GM23248 (cell line): ENCODE data around the gene PLEKHA4. TPM values are rescaled to one million over a fixed set of nuclear protein-coding genes. Genes with fewer than 3 reads are reported as not detected.
"Not testable (repeated sequence)": the region's sequence is repeated elsewhere in the genome, so short reads cannot be mapped to it uniquely, and the experiment has no call there.

ENCODE experiments used
- DNase-seq: peaks from one replicate; pipeline ENCODE4 v3.0.0-alpha.2; 2015
- H2AFZ ChIP-seq: fragments of 200-600 bp; sonication (generic); 2 replicates; pipeline ENCODE4 v1.6.1; 2016; ENCODE audit warnings: antibody characterized with exemption
- H3F3A ChIP-seq: fragments of 200-600 bp; sonication (generic); 2 replicates; pipeline ENCODE4 v1.6.1; 2016; ENCODE audit warnings: mild to moderate bottlenecking, antibody characterized with exemption, mixed run types; ENCODE audit not compliant: insufficient read depth
- H3K27ac ChIP-seq: fragments of 200-600 bp; sonication (generic); 2 replicates; pipeline ENCODE4 v1.5.1; 2016; ENCODE audit warnings: mild to moderate bottlenecking
- H3K27me3 ChIP-seq: fragments of 200-600 bp; sonication (generic); replicated peaks from 2 replicates; pipeline ENCODE4 v1.6.1; 2016; ENCODE audit warnings: mild to moderate bottlenecking; ENCODE audit not compliant: insufficient read depth
- H3K36me3 ChIP-seq: fragments of 200-600 bp; sonication (generic); 2 replicates; pipeline ENCODE4 v1.6.1; 2016; ENCODE audit warnings: low read depth, mild to moderate bottlenecking
- H3K4me1 ChIP-seq: fragments of 200-600 bp; sonication (generic); 2 replicates; pipeline ENCODE4 v1.6.1; 2016; ENCODE audit warnings: mild to moderate bottlenecking; ENCODE audit not compliant: insufficient read depth
- H3K4me2 ChIP-seq: fragments of 200-600 bp; sonication (generic); one replicate; pipeline ENCODE4 v1.6.1; 2016; ENCODE audit warnings: mild to moderate bottlenecking; ENCODE audit not compliant: unreplicated experiment
- H3K4me3 ChIP-seq: fragments of 200-600 bp; sonication (generic); 2 replicates; pipeline ENCODE4 v1.5.1; 2016; ENCODE audit warnings: mild to moderate bottlenecking
- H3K79me2 ChIP-seq: fragments of 200-600 bp; sonication (generic); 2 replicates; pipeline ENCODE4 v1.6.1; 2016; ENCODE audit warnings: mild to moderate bottlenecking; ENCODE audit not compliant: insufficient read depth
- H3K9ac ChIP-seq: fragments of 200-600 bp; sonication (generic); 2 replicates; pipeline ENCODE4 v1.6.1; 2016; ENCODE audit warnings: mild to moderate bottlenecking
- H3K9me2 ChIP-seq: fragments of 200-600 bp; sonication (generic); 2 replicates; pipeline ENCODE4 v1.6.1; 2016; ENCODE audit warnings: mixed run types, mild to moderate bottlenecking, moderate library complexity; ENCODE audit not compliant: insufficient read depth
- H3K9me3 ChIP-seq: fragments of 200-600 bp; sonication (generic); one replicate; pipeline ENCODE4 v1.6.1; 2017; ENCODE audit warnings: low read depth
- H4K20me1 ChIP-seq: fragments of 200-600 bp; sonication (generic); 2 replicates; pipeline ENCODE4 v1.6.0; 2016; ENCODE audit not compliant: insufficient read depth
- EZH2 ChIP-seq: fragments of 200-600 bp; sonication (generic); IDR thresholded peaks from 2 replicates; pipeline ENCODE4 v1.6.1; 2018; ENCODE audit warnings: antibody characterized with exemption, mild to moderate bottlenecking; ENCODE audit not compliant: insufficient read depth, poor library complexity, severe bottlenecking
- EZH2phosphoT487 ChIP-seq: fragments of 200-600 bp; sonication (generic); IDR thresholded peaks from 2 replicates; pipeline ENCODE4 v1.6.1; 2018; ENCODE audit warnings: antibody characterized with exemption, moderate library complexity, mild to moderate bottlenecking, low read depth; ENCODE audit not compliant: insufficient read depth
- WGBS, 2 experiments: methylation state at CpG; one replicate each; pipeline ENCODE4 v1.1.6; 2015 to 2017; ENCODE audit warnings: low lambda C conversion rate in 2 of 2, low coverage in 1 of 2; ENCODE audit errors: missing lambda C conversion rate in 2 of 2; 5-methylcytosine and 5-hydroxymethylcytosine counted together
- in situ Hi-C: fragments of 300-500 bp; cut with MboI; formaldehyde crosslinking; loops from 2 replicates; pipeline ENCODE4 v1.15.0; 2020
- polyA plus RNA-seq: library from polyadenylated mRNA; unstranded; fragments of >200 nt; fragmentation: Nextera tagmentation; extraction: Ambion mirVana; gene quantifications from 2 replicates; pipeline ENCODE4 v1.2.1, GENCODE V29; 2016
- total RNA-seq: library from RNA; depleted of rRNA; stranded (reverse); fragments of >200 nt; shearing (Covaris generic); gene quantifications from 2 replicates; pipeline ENCODE4 v1.2.3, GENCODE V29; 2014

Gene PLEKHA4
- total and polyA plus RNA-seq, 2 experiments from 2014 or later, result 12.3 to 19.4 TPM

- no peak overlapping the region for H3K4me3 ChIP-seq
- DNase-seq, result no peak
- in situ Hi-C loops, result no loop called here
- no peaks in the 10 kb centered on the region for H3K9me2 ChIP-seq
- H3K27me3 ChIP-seq, result no peaks in the 10 kb centered on the region
- H2AFZ ChIP-seq, result no peak overlapping the region
- WGBS, 2 experiments, result 88 to 92% methylated on average over 13 of the region's 13 CpGs
- H3K9ac ChIP-seq, result no peak overlapping the region
- peaks cover 14% of the 10 kb centered on the region for H3K4me1 ChIP-seq
- H3K9me3 ChIP-seq, result no peaks in the 10 kb centered on the region
- no peaks in the 10 kb centered on the region for H4K20me1 ChIP-seq
- H3K27ac ChIP-seq, result 0 out of 2 replicates have a peak overlapping the region, but pooled peaks have one; percentile 12
- H3K79me2 ChIP-seq, result peaks cover 36% of the 10 kb centered on the region
- peaks cover 31% of the 10 kb centered on the region for H3K36me3 ChIP-seq
- no peak overlapping the region for H3K4me2 ChIP-seq
- H3F3A ChIP-seq, result peaks cover 53% of the 10 kb centered on the region
- no peak for TF ChIP-seq EZH2
- no peak for TF ChIP-seq EZH2phosphoT487
These were observed 10.7 kb upstream of the PLEKHA4 start for GRCh38 chr19:48879025-48879637.

DNA sequence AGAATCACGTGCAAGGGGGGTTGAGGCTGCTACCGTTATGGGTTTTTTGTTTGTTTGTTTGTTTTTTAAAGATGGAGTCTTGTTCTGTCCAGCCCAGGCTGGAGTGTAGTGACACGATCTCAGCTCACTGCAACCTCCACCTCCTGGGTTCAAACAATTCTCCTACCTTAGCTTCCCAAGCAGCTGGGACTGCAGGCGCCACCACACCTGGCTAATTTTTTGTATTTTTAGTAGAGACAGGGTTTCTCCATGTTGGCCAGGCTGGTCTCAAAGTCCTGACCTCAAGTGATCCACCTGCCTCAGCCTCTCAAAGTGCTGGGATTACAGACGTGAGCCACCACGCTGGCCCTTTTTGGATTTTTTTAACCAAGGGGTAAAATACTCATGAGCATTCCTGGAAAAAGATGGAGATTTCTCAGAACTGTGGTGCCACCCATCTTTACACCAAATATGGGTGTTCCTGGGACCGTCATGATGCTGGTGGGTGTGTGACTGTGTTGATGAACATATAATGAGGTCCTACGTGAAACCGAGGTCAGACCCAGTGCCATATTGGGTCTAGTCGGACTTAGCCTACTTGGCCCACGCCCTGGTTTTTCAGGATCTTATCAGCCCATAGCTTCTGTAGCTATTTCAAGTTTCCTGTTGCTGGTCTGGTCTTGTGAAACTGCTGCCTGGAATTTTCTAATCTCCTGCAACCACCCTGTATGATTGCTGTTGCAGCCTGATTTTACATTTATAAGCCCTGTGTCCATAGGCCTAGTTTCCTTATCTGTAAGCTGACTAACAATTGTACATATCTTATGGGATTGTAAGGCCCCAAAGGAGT lies 10.0 kb upstream of the PLEKHA4 start:
- TF ChIP-seq EZH2, result no peak
- no peak for TF ChIP-seq EZH2phosphoT487
- H3K4me2 ChIP-seq, result no peak overlapping the region
- H3K4me3 ChIP-seq, result no peak overlapping the region
- no peaks in the 10 kb centered on the region for H3K27me3 ChIP-seq
- peaks cover 44% of the 10 kb centered on the region for H3K79me2 ChIP-seq
- peaks cover 60% of the 10 kb centered on the region for H3F3A ChIP-seq
- no peak overlapping the region for H2AFZ ChIP-seq
- DNase-seq, result peak; percentile 51
- H3K27ac ChIP-seq, result 0 out of 2 replicates have a peak overlapping the region, but pooled peaks have one; percentile 12
- peaks cover 14% of the 10 kb centered on the region for H3K4me1 ChIP-seq
- no peaks in the 10 kb centered on the region for H3K9me2 ChIP-seq
- H3K36me3 ChIP-seq, result peaks cover 38% of the 10 kb centered on the region
- in situ Hi-C loops, result no loop called here
- WGBS, 2 experiments, result 54 to 57% methylated on average over 11 of the region's 11 CpGs
- H3K9me3 ChIP-seq, result no peaks in the 10 kb centered on the region
- H3K9ac ChIP-seq, result no peak overlapping the region
- H4K20me1 ChIP-seq, result peaks cover 5% of the 10 kb centered on the region; the same call in 1 of the 2 replicates

DNA sequence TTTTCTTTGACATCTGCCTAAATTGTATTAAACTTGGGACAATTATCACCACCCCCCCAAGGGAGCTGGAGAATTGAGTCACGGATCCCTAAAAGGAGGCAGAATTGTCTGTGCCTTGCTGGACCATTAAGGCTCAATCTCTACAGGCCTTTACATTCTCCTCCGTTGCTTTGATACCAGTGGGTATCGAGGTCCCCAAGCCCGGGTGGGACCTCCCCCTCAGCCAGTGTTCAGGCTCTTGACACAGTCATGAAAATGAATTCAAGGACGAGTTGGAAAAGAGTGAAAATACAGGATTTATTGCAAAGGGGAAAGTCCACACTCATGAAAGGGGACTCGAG lies 9.4 kb upstream of the PLEKHA4 start:
- H3K9ac ChIP-seq, result no peak overlapping the region
- 0 out of 2 replicates have a peak overlapping the region, but pooled peaks have one; percentile 3 for H3K27ac ChIP-seq
- peaks cover 42% of the 10 kb centered on the region for H3K36me3 ChIP-seq
- H3K4me3 ChIP-seq, result no peak overlapping the region
- in situ Hi-C loops, result no loop called here
- peaks cover 63% of the 10 kb centered on the region for H3F3A ChIP-seq
- H3K9me2 ChIP-seq, result no peaks in the 10 kb centered on the region
- DNase-seq, result peak; percentile 30
- H3K4me2 ChIP-seq, result no peak overlapping the region
- no peak overlapping the region for H2AFZ ChIP-seq
- H3K4me1 ChIP-seq, result peaks cover 14% of the 10 kb centered on the region
- no peaks in the 10 kb centered on the region for H3K27me3 ChIP-seq
- H3K79me2 ChIP-seq, result peaks cover 49% of the 10 kb centered on the region
- H3K9me3 ChIP-seq, result no peaks in the 10 kb centered on the region
- WGBS, 2 experiments, result 77 to 78% methylated on average over 6 of the region's 6 CpGs
- H4K20me1 ChIP-seq, result peaks cover 5% of the 10 kb centered on the region; the same call in 1 of the 2 replicates
- no peak for TF ChIP-seq EZH2

- H3K9me3 ChIP-seq, H4K20me1 ChIP-seq, H3K27me3 ChIP-seq, H2AFZ ChIP-seq, in situ Hi-C loops, H3K9me2 ChIP-seq: not testable (repeated sequence)
- whole genome bisulfite sequencing, 2 experiments, result 67 to 68% methylated on average over 30 of the region's 30 CpGs
- Histone ChIP-seq H3K4me1 (peaks cover 14% of the 10 kb centered on the region), H3F3A (peaks cover 68% of the 10 kb centered on the region), H3K36me3 (peaks cover 42% of the 10 kb centered on the region), H3K79me2 (peaks cover 55% of the 10 kb centered on the region), H3K4me3 (peak overlapping the region; percentile 94), H3K4me2 (peak overlapping the region; percentile 92), H3K9ac (peak overlapping the region; percentile 100), H3K27ac (peak overlapping the region; percentile 100)
- DNase-seq, result peak; percentile 59
These were observed 7.9 kb upstream of the PLEKHA4 start for GRCh38 chr19:48876043-48876981.
